Osteocyte (in vitro differentiated cells): ENCODE results near the gene TMEM270. TPM values are rescaled to one million over a fixed set of nuclear protein-coding genes. Genes with fewer than 3 reads are reported as not detected.

Experiments
- DNase-seq: peaks from one replicate; pipeline ENCODE4 v3.0.0; 2021; ENCODE audit warnings: mixed read lengths; ENCODE audit not compliant: unreplicated experiment; ENCODE audit errors: extremely low spot score
- H3K27ac Mint-ChIP-seq: one replicate; pipeline ENCODE4 v1.8.0; 2021; ENCODE audit warnings: mild to moderate bottlenecking, mixed read lengths; ENCODE audit not compliant: unreplicated experiment
- H3K27me3 Mint-ChIP-seq: one replicate; pipeline ENCODE4 v1.8.0; 2021; ENCODE audit warnings: mixed read lengths; ENCODE audit not compliant: unreplicated experiment
- H3K36me3 Mint-ChIP-seq: one replicate; pipeline ENCODE4 v1.8.0; 2021; ENCODE audit warnings: mixed read lengths; ENCODE audit not compliant: unreplicated experiment
- H3K4me1 Mint-ChIP-seq: one replicate; pipeline ENCODE4 v1.8.0; 2021; ENCODE audit warnings: mixed read lengths; ENCODE audit not compliant: unreplicated experiment
- H3K4me3 Mint-ChIP-seq: one replicate; pipeline ENCODE4 v1.8.0; 2021; ENCODE audit warnings: mild to moderate bottlenecking, moderate library complexity, mixed read lengths; ENCODE audit not compliant: unreplicated experiment
- H3K9me3 Mint-ChIP-seq: one replicate; pipeline ENCODE4 v1.8.0; 2021; ENCODE audit warnings: mixed read lengths; ENCODE audit not compliant: unreplicated experiment
- total RNA-seq: library from RNA; stranded (reverse); gene quantifications from 2 replicates; pipeline ENCODE4 v1.2.1, GENCODE V29; 2021
- TF ChIP-seq, protein P1 (sequence below): fragments of 200-600 bp; sonication (generic); IDR thresholded peaks from 2 replicates; pipeline ENCODE4 v1.5.0; 2021; ENCODE audit warnings: antibody characterized with exemption, mild to moderate bottlenecking, moderate library complexity

TMEM270 gene
- total RNA-seq, 1 donor from 2014 or later: not detected

DNA sequence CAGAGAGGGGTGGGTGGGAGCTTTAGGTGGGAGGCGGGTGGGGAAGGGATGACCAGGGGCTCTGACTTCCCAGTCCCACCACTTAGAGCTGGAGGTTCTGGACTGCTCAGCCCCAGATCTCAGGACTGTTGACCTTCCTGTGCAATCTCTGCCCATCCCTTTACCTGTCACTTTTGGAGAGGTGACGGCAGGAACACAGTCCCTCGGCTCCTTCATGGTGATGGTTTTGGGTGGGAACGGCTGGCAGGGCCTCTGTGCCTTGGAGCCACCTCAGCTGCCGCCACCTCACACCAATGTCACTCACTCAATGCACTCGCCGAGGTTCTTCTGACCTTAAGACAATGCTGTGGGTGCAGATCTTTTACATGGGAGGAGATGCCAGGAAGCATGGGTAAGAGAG is 49.0 kb downstream of the TMEM270 start:
- no peaks in the 10 kb centered on the region for H3K9me3 Mint-ChIP-seq
- TF ChIP-seq, protein P1, sequence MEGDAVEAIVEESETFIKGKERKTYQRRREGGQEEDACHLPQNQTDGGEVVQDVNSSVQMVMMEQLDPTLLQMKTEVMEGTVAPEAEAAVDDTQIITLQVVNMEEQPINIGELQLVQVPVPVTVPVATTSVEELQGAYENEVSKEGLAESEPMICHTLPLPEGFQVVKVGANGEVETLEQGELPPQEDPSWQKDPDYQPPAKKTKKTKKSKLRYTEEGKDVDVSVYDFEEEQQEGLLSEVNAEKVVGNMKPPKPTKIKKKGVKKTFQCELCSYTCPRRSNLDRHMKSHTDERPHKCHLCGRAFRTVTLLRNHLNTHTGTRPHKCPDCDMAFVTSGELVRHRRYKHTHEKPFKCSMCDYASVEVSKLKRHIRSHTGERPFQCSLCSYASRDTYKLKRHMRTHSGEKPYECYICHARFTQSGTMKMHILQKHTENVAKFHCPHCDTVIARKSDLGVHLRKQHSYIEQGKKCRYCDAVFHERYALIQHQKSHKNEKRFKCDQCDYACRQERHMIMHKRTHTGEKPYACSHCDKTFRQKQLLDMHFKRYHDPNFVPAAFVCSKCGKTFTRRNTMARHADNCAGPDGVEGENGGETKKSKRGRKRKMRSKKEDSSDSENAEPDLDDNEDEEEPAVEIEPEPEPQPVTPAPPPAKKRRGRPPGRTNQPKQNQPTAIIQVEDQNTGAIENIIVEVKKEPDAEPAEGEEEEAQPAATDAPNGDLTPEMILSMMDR: no peak
- H3K27ac Mint-ChIP-seq: no peak overlapping the region
- H3K4me3 Mint-ChIP-seq: no peak overlapping the region
- peaks cover 4% of the 10 kb centered on the region for H3K27me3 Mint-ChIP-seq
- peaks cover 15% of the 10 kb centered on the region for H3K4me1 Mint-ChIP-seq
- no peaks in the 10 kb centered on the region for H3K36me3 Mint-ChIP-seq
- DNase-seq: no peak

DNA sequence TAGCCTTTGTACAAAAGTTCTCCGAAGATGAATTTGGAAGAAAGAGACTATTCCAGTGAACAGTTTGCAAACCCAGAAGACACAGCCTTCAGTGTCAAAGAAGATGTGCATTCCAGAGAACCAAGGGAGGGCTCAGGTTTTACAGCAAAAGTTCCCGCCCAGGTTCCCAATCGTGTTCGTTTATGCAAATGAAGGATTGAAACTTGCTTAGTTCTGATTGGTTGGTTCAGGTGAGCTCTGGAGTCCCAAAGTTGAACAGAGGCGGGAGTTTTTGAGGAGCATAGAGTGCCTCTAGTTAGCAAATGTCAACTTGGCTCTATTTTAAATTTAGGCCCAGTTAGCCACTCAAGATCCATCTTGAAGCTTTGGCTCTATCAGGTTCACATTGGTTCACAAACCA is 51.3 kb downstream of the TMEM270 start:
- H3K4me1 Mint-ChIP-seq: peaks cover 15% of the 10 kb centered on the region
- H3K4me3 Mint-ChIP-seq: no peak overlapping the region
- no peak for DNase-seq
- TF ChIP-seq, protein P1: no peak
- H3K27ac Mint-ChIP-seq: no peak overlapping the region
- H3K36me3 Mint-ChIP-seq: no peaks in the 10 kb centered on the region
- no peaks in the 10 kb centered on the region for H3K9me3 Mint-ChIP-seq
- peaks cover 9% of the 10 kb centered on the region for H3K27me3 Mint-ChIP-seq

Other genes starting within 250 kb of the TMEM270 start
- 0.43 TPM in 1 of 2 replicates, not detected in the other for gene MLXIPL, start 236.6 kb upstream of the TMEM270 start, total RNA-seq
- gene VPS37D, start 193.3 kb upstream of the TMEM270 start, total RNA-seq: 5.0 and 6.2 TPM in 2 replicates
- 13.8 and 14.5 TPM in 2 replicates for gene DNAJC30, start 177.7 kb upstream of the TMEM270 start, total RNA-seq
- gene BUD23, start 177.6 kb upstream of the TMEM270 start, total RNA-seq: 47.2 and 56.7 TPM in 2 replicates
- gene STX1A, start 141.5 kb upstream of the TMEM270 start, total RNA-seq: 21.7 and 24.0 TPM in 2 replicates
- 14.0 and 17.4 TPM in 2 replicates for gene ABHD11, start 122.4 kb upstream of the TMEM270 start, total RNA-seq
- not detected in 2 replicates for gene CLDN3, start 90.9 kb upstream of the TMEM270 start, total RNA-seq
- 0.50 and 0.62 TPM in 2 replicates for gene CLDN4, start 30.2 kb upstream of the TMEM270 start, total RNA-seq
- gene METTL27, start 18.6 kb upstream of the TMEM270 start, total RNA-seq: 2.2 and 2.7 TPM in 2 replicates
- 13.3 and 13.5 TPM in 2 replicates for gene ELN, start 167.0 kb downstream of the TMEM270 start, total RNA-seq
- 19.8 and 20.3 TPM in 2 replicates for gene LIMK1, start 222.6 kb downstream of the TMEM270 start, total RNA-seq